Smooth muscle cell (in vitro differentiated cells): ENCODE measurements around the gene MAP2. TPM values are rescaled to one million over a fixed set of nuclear protein-coding genes. Genes with fewer than 3 reads are reported as not detected.
A peak's percentile ranks its signal among the peaks of the same experiment; 100 is the strongest.

Source experiments
- DNase-seq: peaks from one replicate; lab custom pipeline; 2025; ENCODE audit not compliant: unreplicated experiment; lab: John Stamatoyannopoulos, UW
- H2AFZ ChIP-seq: fragments of 200-600 bp; sonication (generic); 2 replicates; pipeline ENCODE4 v1.6.0; 2016; ENCODE audit warnings: antibody characterized with exemption, low read depth, mild to moderate bottlenecking
- H3F3A ChIP-seq: fragments of 200-600 bp; sonication (generic); 2 replicates; pipeline ENCODE4 v1.6.0; 2017; ENCODE audit warnings: antibody characterized with exemption, low read depth
- H3K27ac ChIP-seq: fragments of 200-600 bp; sonication (generic); 2 replicates; pipeline ENCODE4 v1.5.1; 2016; ENCODE audit warnings: low read depth, mild to moderate bottlenecking
- H3K27me3 ChIP-seq: fragments of 200-600 bp; sonication (generic); 2 replicates; pipeline ENCODE4 v1.6.1; 2016; ENCODE audit warnings: low read depth, mild to moderate bottlenecking
- H3K36me3 ChIP-seq: fragments of 200-600 bp; sonication (generic); 2 replicates; pipeline ENCODE4 v1.5.1; 2016; ENCODE audit warnings: low read depth
- H3K4me1 ChIP-seq: fragments of 200-600 bp; sonication (generic); 2 replicates; pipeline ENCODE4 v1.5.1; 2016; ENCODE audit warnings: low read depth
- H3K4me2 ChIP-seq: fragments of 200-600 bp; sonication (generic); 2 replicates; pipeline ENCODE4 v1.6.0; 2016; ENCODE audit warnings: mild to moderate bottlenecking
- H3K4me3 ChIP-seq: fragments of 200-600 bp; sonication (generic); 2 replicates; pipeline ENCODE4 v1.5.1; 2016; ENCODE audit warnings: mild to moderate bottlenecking
- H3K79me2 ChIP-seq: fragments of 200-600 bp; sonication (generic); 2 replicates; pipeline ENCODE4 v1.6.0; 2016; ENCODE audit warnings: low read depth, mild to moderate bottlenecking
- H3K9ac ChIP-seq: fragments of 200-600 bp; sonication (generic); 2 replicates; pipeline ENCODE4 v1.6.0; 2016; ENCODE audit warnings: low read depth
- H3K9me3 ChIP-seq: fragments of 200-600 bp; sonication (generic); replicated peaks from 2 replicates; pipeline ENCODE4 v1.5.1; 2016; ENCODE audit warnings: low read depth
- H4K20me1 ChIP-seq: fragments of 200-600 bp; sonication (generic); 2 replicates; pipeline ENCODE4 v1.6.0; 2016; ENCODE audit warnings: low read depth
- WGBS: methylation state at CpG from one replicate; pipeline ENCODE4 v1.1.7; 2016; ENCODE audit warnings: low lambda C conversion rate; 5-methylcytosine and 5-hydroxymethylcytosine counted together
- polyA plus RNA-seq: library from polyadenylated mRNA; unstranded; fragments of >200 nt; fragmentation: Nextera tagmentation; extraction: Ambion mirVana; gene quantifications from 2 replicates; pipeline ENCODE4 v1.2.1, GENCODE V29; 2016
- total RNA-seq: library from RNA; depleted of rRNA; stranded (reverse); fragments of >200 nt; gene quantifications from 2 replicates; pipeline ENCODE4 v1.2.3, GENCODE V29; 2014
- TF ChIP-seq, protein P1 (sequence below): fragments of 200-600 bp; sonication (generic); IDR thresholded peaks from 2 replicates; pipeline ENCODE4 v1.5.1; 2017; ENCODE audit warnings: borderline replicate concordance, mild to moderate bottlenecking, antibody characterized with exemption; ENCODE audit not compliant: insufficient read depth, poor library complexity, severe bottlenecking

MAP2 gene
- total and polyA plus RNA-seq, 2 experiments from 2014 or later = 1.8 to 18.7 TPM

DNA sequence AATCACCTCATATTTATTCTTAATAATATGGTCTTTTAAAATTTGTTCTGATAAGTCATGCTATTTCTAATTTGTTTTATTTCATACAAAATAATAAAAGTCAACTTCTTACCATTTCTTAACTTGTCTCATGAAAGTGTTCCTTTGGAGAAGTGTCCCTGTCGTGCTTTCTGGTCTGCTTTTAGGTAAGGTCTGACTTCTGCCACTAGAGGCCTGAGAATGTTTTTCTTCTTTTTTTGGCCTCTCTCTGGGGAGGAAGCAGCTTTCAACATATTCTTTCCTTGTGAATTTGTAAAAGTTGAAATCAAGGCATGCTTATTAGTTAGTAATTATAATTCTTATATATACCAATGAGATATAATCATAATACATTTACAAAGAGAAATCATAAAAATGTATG lies 39.4 kb downstream of the MAP2 start:
- no peak overlapping the region for H3K4me3 ChIP-seq
- no peaks in the 10 kb centered on the region for H3F3A ChIP-seq
- H3K27ac ChIP-seq = no peak overlapping the region
- H4K20me1 ChIP-seq = no peaks in the 10 kb centered on the region
- H3K9ac ChIP-seq = no peak overlapping the region
- TF ChIP-seq, protein P1, sequence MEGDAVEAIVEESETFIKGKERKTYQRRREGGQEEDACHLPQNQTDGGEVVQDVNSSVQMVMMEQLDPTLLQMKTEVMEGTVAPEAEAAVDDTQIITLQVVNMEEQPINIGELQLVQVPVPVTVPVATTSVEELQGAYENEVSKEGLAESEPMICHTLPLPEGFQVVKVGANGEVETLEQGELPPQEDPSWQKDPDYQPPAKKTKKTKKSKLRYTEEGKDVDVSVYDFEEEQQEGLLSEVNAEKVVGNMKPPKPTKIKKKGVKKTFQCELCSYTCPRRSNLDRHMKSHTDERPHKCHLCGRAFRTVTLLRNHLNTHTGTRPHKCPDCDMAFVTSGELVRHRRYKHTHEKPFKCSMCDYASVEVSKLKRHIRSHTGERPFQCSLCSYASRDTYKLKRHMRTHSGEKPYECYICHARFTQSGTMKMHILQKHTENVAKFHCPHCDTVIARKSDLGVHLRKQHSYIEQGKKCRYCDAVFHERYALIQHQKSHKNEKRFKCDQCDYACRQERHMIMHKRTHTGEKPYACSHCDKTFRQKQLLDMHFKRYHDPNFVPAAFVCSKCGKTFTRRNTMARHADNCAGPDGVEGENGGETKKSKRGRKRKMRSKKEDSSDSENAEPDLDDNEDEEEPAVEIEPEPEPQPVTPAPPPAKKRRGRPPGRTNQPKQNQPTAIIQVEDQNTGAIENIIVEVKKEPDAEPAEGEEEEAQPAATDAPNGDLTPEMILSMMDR = peak; percentile 7
- no peaks in the 10 kb centered on the region for H3K4me1 ChIP-seq
- no peak overlapping the region for H3K4me2 ChIP-seq
- 71% methylated on average over 1 of the region's 1 CpG for WGBS
- no peaks in the 10 kb centered on the region for H3K36me3 ChIP-seq
- H3K9me3 ChIP-seq = no peaks in the 10 kb centered on the region
- peaks cover 4% of the 10 kb centered on the region for H3K79me2 ChIP-seq
- no peaks in the 10 kb centered on the region for H3K27me3 ChIP-seq
- no peak overlapping the region for H2AFZ ChIP-seq
- DNase-seq = no peak

DNA sequence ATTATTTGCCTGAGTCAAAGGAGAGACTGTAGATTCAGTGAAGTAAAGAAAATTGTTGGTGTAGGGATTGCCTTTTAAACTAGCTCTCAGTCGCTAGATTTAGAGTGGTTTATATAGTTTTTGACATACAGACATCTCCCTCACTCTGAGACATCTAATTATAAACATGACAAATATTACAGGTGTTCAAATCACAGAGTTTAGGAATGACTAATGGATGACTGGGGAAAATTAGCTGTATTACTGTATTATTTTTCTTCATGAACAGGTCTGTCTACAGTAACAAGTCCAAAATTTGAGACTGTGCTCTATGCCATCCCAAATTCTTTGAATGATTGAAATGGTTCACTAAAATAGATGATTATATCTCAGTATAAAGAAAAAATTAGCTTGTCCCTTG lies 40.0 kb downstream of the MAP2 start:
- Histone ChIP-seq H2AFZ (no peak overlapping the region), H3K27ac (no peak overlapping the region), H3K9me3 (no peaks in the 10 kb centered on the region), H3K4me2 (no peak overlapping the region), H3K79me2 (peaks cover 4% of the 10 kb centered on the region), H3K27me3 (no peaks in the 10 kb centered on the region), H3K4me1 (no peaks in the 10 kb centered on the region), H3F3A (no peaks in the 10 kb centered on the region), H3K36me3 (no peaks in the 10 kb centered on the region), H3K4me3 (no peak overlapping the region), H3K9ac (no peak overlapping the region), H4K20me1 (no peaks in the 10 kb centered on the region)
- 80% methylated on average over 1 of the region's 1 CpG for WGBS
- TF ChIP-seq, protein P1 = no peak
- DNase-seq = no peak

DNA sequence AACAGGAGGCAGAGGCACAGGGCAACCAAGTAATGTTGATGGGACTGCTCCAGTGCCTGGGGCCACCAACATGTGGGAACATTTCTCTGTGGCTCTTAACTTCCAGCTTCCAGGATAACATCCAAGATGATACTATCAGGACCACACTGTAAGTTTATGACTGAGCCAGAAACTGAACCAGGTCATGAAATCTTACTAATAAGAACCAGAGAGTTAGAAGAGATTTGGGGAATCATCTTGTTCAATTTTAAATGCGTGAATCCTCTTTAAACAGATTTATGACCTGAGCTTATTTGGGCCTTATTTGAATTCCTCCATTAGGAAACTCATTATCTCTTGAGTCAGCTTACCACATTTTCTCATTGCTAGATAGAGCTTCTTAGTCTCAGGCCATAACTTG lies 45.0 kb downstream of the MAP2 start:
- H3F3A ChIP-seq = peaks cover 2% of the 10 kb centered on the region
- H3K4me1 ChIP-seq = peaks cover 20% of the 10 kb centered on the region
- TF ChIP-seq, protein P1 = no peak
- no peak overlapping the region for H3K9ac ChIP-seq
- peaks cover 4% of the 10 kb centered on the region for H3K79me2 ChIP-seq
- no peaks in the 10 kb centered on the region for H4K20me1 ChIP-seq
- H3K4me2 ChIP-seq = no peak overlapping the region
- 21% methylated on average over 1 of the region's 1 CpG for WGBS
- no peak overlapping the region for H3K4me3 ChIP-seq
- H2AFZ ChIP-seq = no peak overlapping the region
- H3K27ac ChIP-seq = no peak overlapping the region
- no peaks in the 10 kb centered on the region for H3K27me3 ChIP-seq
- H3K9me3 ChIP-seq = no peaks in the 10 kb centered on the region
- no peak for DNase-seq
- no peaks in the 10 kb centered on the region for H3K36me3 ChIP-seq

DNA sequence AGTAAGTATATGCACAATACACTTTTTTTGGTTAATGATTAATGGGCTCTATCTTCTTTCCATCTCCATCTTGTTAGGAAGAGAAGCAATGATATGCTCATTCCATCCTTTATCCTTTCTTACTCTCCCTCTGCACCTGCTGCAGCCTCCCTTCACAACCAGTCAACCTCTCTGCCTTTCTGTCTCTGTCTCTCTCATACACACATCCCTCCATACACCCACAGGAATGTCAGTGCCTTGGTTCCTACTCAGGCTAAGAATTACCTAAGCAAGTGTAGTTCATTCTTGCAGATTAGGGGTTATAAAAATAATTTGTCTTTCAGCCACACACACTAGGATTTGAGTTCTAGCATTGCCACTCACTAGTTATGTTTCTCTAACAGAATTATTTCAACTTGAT lies 45.6 kb downstream of the MAP2 start:
- TF ChIP-seq, protein P1 = no peak
- H2AFZ ChIP-seq = no peak overlapping the region
- H3K9ac ChIP-seq = no peak overlapping the region

More for the DNA sequence above, 45.6 kb downstream of the MAP2 start:
- Histone ChIP-seq H3K9me3 (no peaks in the 10 kb centered on the region), H3K27ac (no peak overlapping the region), H3K4me1 (peaks cover 20% of the 10 kb centered on the region), H3K4me3 (no peak overlapping the region), H4K20me1 (no peaks in the 10 kb centered on the region), H3K79me2 (peaks cover 4% of the 10 kb centered on the region), H3K27me3 (no peaks in the 10 kb centered on the region), H3K36me3 (no peaks in the 10 kb centered on the region), H3F3A (peaks cover 5% of the 10 kb centered on the region), H3K4me2 (no peak overlapping the region)
- no peak for DNase-seq
